Measurements from ENCODE around the gene UMODL1.

The UMODL1 gene

DNA sequence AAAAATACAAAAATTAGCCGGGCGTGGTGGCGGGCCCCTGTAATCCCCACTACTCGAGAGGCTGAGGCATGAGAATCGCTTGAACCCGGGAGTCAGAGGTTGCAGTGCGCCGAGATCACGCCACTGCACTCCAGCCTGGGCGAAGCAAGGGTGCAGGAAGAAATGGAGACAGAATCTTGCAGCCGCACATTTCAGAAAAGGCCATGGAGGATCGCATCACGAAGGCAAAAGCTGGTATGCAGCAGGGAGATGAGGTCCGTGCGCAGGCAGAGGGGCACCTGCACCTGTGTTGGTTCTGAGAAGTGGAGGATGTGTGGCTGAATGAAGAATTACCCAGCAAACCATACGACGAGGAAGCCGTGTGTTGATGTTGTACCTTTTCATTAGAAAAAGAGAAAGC, 94.8 kb downstream of the UMODL1 start:
- CTCF ChIA-PET: no interaction called here
- no peak for DNase-seq (ENCODE audit: low spot score)
- no peak for TF ChIP-seq CTCF (conservative IDR thresholded peaks at IDR 0.05; ENCODE audit: low read depth)
- H3K27ac ChIP-seq: no peak overlapping the region
- POLR2A ChIA-PET (ENCODE audit: low non-redundant PET): no interaction called here

DNA sequence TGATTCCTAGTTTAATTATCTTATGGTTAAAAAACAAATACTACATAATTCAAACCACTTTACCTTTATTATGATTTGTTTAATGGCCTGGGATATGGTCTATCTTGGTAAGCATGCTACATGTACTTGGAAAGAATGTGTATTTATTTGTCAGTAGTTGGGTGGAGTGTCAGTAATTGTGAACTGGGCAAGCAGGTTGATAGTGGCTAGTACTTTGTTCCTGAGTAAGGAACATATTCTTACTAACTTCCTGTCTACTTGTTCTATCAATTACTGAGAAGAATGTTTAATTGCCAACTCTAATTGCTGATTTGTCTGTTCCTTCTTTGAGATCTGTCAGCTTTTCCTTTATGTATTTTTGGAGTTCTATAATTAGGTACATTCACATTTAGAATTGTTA, 98.6 kb downstream of the UMODL1 start:
- CTCF ChIA-PET: no interaction called here
- no peak overlapping the region for H3K27ac ChIP-seq
- TF ChIP-seq CTCF (conservative IDR thresholded peaks at IDR 0.05; ENCODE audit: low read depth): no peak
- POLR2A ChIA-PET (ENCODE audit: low non-redundant PET): no interaction called here
- no peak for DNase-seq (ENCODE audit: low spot score)

DNA sequence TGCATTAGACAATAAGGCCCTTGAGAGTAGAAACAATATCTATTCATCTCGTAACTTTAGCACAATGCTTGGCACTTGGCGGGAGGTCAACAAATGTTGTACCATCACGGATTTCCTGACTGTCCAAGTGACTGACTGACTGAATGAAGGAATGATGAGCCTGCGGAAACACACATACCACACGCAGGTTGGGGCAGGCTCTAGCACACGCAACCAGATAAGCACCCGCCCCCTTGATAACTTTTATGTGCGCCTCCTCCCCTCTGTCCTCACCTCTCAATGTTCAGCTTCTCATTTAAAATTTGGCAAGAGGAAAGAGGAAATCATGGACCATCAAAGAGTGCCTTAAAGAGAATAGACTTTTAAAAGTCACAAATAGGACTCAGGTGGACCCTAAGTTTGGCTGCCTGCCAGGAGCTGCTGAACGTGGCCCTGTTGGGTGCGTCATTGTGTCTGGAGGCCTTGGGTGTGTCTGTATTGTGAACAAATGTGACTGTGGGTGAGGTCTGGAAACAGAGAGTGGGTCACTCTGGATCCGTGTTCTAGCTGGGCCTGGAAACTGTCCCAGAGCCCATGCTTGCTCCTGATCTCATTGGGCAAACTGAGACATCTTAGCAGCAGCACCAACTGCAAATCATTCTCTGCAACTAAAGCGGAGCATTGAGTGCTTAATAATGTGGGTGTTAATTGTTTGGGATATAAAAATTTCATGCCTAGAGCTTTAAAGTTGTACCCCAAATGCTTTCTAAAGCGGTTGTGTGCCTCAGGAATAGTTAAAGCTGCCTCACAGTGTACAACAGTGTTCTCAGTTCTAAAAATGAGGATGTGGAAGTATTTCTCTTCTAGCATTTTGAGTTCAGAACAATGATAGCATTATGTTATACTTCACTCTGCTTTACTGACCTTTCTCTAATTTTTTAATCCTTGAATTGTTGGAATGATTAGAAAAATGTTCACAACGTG, 100.3 kb downstream of the UMODL1 start:
- peak overlapping the region; percentile 92 for H3K27ac ChIP-seq
- CTCF ChIA-PET: interaction anchor here (0.7 to 0.8 kb wide), 2 partner anchors 20 to 24 kb away, joined by 3 read pairs; no protein-coding TSS in a partner anchor
- POLR2A ChIA-PET (ENCODE audit: low non-redundant PET): no interaction called here
- peak; percentile 86 for DNase-seq (ENCODE audit: low spot score)
- no peak for TF ChIP-seq CTCF (conservative IDR thresholded peaks at IDR 0.05; ENCODE audit: low read depth)

DNA sequence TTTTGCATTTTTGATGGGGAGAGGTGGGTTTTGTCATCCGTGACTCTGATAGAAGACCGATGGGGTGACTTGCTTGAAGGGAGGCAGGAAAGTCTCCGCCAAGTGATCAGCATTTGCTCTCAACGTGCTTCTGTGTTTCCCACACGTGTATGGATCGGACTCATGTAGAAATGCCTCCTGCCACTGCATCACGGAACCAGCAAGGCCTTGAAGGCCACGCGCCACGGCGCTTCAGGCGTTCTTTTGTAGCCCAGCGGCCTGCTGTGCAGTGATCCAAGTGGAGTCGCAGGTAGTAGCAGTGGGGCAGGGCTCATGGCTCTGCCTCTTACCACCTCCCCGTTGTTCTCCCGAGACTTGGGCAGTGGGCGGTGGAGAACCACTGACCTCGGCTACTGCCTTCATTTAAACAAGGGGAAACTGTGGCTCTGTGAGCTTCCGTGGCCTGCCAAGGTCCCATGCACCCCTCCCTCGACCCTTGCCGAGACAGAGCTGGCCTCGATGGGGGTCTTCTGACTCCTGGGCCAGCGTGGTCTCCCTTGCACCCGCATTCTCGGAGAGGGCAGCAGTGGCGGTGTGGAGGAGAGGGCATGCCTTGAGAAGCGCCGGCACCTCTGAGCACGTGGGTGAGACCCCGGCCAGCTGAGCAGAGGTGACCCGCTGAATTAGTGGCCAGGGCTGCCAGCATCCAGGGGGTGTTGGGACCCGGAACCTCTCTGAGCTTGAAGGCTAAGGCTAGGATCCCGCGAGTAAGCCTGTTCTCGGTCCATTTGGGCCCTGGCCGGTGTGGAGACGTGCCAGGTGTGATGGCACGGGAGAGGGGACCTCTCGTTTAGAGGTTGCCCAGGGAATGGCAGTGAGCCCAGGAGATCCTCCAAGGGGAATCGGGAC, 101.7 kb downstream of the UMODL1 start:
- peak overlapping the region; percentile 92 for H3K27ac ChIP-seq
- no peak for DNase-seq (ENCODE audit: low spot score)
- TF ChIP-seq CTCF (conservative IDR thresholded peaks at IDR 0.05; ENCODE audit: low read depth): no peak
- ChIA-PET CTCF (interaction anchor here (0.6 kb wide), 1 partner anchor 28 kb away, joined by 3 read pairs; no protein-coding TSS in a partner anchor), POLR2A (ENCODE audit: low non-redundant PET) (no interaction called here)

DNA sequence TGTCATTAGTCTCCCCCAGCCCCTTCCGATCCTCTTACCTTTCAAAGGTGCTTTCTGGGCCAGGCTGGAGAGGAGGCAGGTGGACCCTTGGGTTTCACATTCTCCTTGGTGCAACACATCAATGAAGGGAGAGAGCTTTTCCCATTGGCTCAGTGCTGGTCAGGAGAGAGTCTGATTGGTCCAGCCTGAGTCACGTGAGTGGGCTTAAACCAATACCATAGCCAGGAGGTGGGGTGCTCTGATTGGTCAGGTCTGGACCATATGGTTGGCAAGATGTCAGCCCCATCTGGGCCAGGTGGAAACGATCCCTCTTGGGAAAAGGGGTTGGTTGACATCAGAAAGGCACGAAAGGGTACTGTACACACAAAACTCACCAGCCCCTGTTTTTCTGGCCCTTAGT, 103.1 kb downstream of the UMODL1 start:
- POLR2A ChIA-PET (ENCODE audit: low non-redundant PET): no interaction called here
- CTCF ChIA-PET: no interaction called here
- DNase-seq (ENCODE audit: low spot score): no peak

More for the DNA sequence above, 103.1 kb downstream of the UMODL1 start:
- H3K27ac ChIP-seq: no peak overlapping the region
- no peak for TF ChIP-seq CTCF (conservative IDR thresholded peaks at IDR 0.05; ENCODE audit: low read depth)
